ENCODE measurements around the gene KHDRBS2.

The KHDRBS2 gene

GRCh38 chr6:62202078-62202477 is 83.9 kb downstream of the KHDRBS2 start:
- TF ChIP-seq SP1 (IDR thresholded peaks at IDR 0.05), result no peak
- TF ChIP-seq CTBP1 (IDR thresholded peaks at IDR 0.05; ENCODE audit: borderline replicate concordance), result no peak
- no peak for TF ChIP-seq ARNT (IDR thresholded peaks at IDR 0.05)
- no peak for TF ChIP-seq NFRKB (IDR thresholded peaks at IDR 0.05)
- no peak for TF ChIP-seq LEF1 (IDR thresholded peaks at IDR 0.05; ENCODE audit: borderline replicate concordance)
- no peak for TF ChIP-seq HDGF (IDR thresholded peaks at IDR 0.05; ENCODE audit: borderline replicate concordance)
- no peak for TF ChIP-seq ELF4 (IDR thresholded peaks at IDR 0.05)
- TF ChIP-seq FOXA1 (IDR thresholded peaks at IDR 0.05), result no peak
- no peak for TF ChIP-seq SUZ12 (IDR thresholded peaks at IDR 0.05)
- ChIA-PET CTCF (no interaction called here), POLR2A (no interaction called here)
- no peak for DNase-seq (ENCODE audit: extremely low spot score)

GRCh38 chr6:62192593-62192992 is 93.4 kb downstream of the KHDRBS2 start:
- ChIA-PET POLR2A (no interaction called here), CTCF (no interaction called here)
- TF ChIP-seq NFRKB (IDR thresholded peaks at IDR 0.05), result no peak
- no peak for TF ChIP-seq ZNF384 (IDR thresholded peaks at IDR 0.05)
- TF ChIP-seq FOXK2 (IDR thresholded peaks at IDR 0.05), result no peak
- TF ChIP-seq TARDBP (IDR thresholded peaks at IDR 0.05), result no peak
- no peak for TF ChIP-seq BHLHE40 (IDR thresholded peaks at IDR 0.05; ENCODE audit: borderline replicate concordance)
- no peak for TF ChIP-seq CTBP1 (IDR thresholded peaks at IDR 0.05; ENCODE audit: borderline replicate concordance)
- no peak for TF ChIP-seq L3MBTL2 (conservative IDR thresholded peaks at IDR 0.05)
- no peak for TF ChIP-seq LEF1 (IDR thresholded peaks at IDR 0.05; ENCODE audit: borderline replicate concordance)
- TF ChIP-seq FOXA1 (IDR thresholded peaks at IDR 0.05), result no peak
- DNase-seq (ENCODE audit: extremely low spot score), result no peak

- ChIA-PET CTCF (no interaction called here), POLR2A (no interaction called here)
- TF ChIP-seq HDGF (IDR thresholded peaks at IDR 0.05; ENCODE audit: borderline replicate concordance) (no peak), ELF4 (IDR thresholded peaks at IDR 0.05) (no peak), BHLHE40 (IDR thresholded peaks at IDR 0.05; ENCODE audit: borderline replicate concordance) (no peak), ARNT (IDR thresholded peaks at IDR 0.05) (no peak), LEF1 (IDR thresholded peaks at IDR 0.05; ENCODE audit: borderline replicate concordance) (no peak), L3MBTL2 (conservative IDR thresholded peaks at IDR 0.05) (no peak), SUZ12 (IDR thresholded peaks at IDR 0.05) (no peak), TARDBP (IDR thresholded peaks at IDR 0.05) (no peak), ZNF384 (IDR thresholded peaks at IDR 0.05) (no peak), CTBP1 (IDR thresholded peaks at IDR 0.05; ENCODE audit: borderline replicate concordance) (no peak), FOXA1 (IDR thresholded peaks at IDR 0.05) (no peak), SP1 (IDR thresholded peaks at IDR 0.05) (no peak), NFRKB (IDR thresholded peaks at IDR 0.05) (no peak), PKNOX1 (IDR thresholded peaks at IDR 0.05) (no peak), FOXM1 (IDR thresholded peaks at IDR 0.05; ENCODE audit: borderline replicate concordance) (no peak), FOXK2 (IDR thresholded peaks at IDR 0.05) (no peak)
- no peak for DNase-seq (ENCODE audit: extremely low spot score)
Measured at GRCh38 chr6:62175195-62175594, 110.8 kb downstream of the KHDRBS2 start.

- DNase-seq (ENCODE audit: extremely low spot score), result no peak
- POLR2A ChIA-PET, result no interaction called here
- TF ChIP-seq FOXA1 (IDR thresholded peaks at IDR 0.05) (no peak), L3MBTL2 (conservative IDR thresholded peaks at IDR 0.05) (no peak)
- CTCF ChIA-PET, result no interaction called here
Measured at GRCh38 chr6:62174548-62174947, 111.5 kb downstream of the KHDRBS2 start.

GRCh38 chr6:62167736-62168135 is 118.3 kb downstream of the KHDRBS2 start:
- TF ChIP-seq TARDBP (IDR thresholded peaks at IDR 0.05) (no peak), FOXM1 (IDR thresholded peaks at IDR 0.05; ENCODE audit: borderline replicate concordance) (no peak), CTBP1 (IDR thresholded peaks at IDR 0.05; ENCODE audit: borderline replicate concordance) (no peak), ARNT (IDR thresholded peaks at IDR 0.05) (no peak), FOXK2 (IDR thresholded peaks at IDR 0.05) (no peak)
- DNase-seq (ENCODE audit: extremely low spot score), result no peak
- CTCF ChIA-PET, result no interaction called here

GRCh38 chr6:62162858-62163257 is 123.2 kb downstream of the KHDRBS2 start:
- DNase-seq (ENCODE audit: extremely low spot score), result no peak
- ChIA-PET CTCF (no interaction called here), POLR2A (no interaction called here)
- TF ChIP-seq HDGF (IDR thresholded peaks at IDR 0.05; ENCODE audit: borderline replicate concordance) (no peak), SP1 (IDR thresholded peaks at IDR 0.05) (no peak), L3MBTL2 (conservative IDR thresholded peaks at IDR 0.05) (no peak), FOXK2 (IDR thresholded peaks at IDR 0.05) (no peak), ELF4 (IDR thresholded peaks at IDR 0.05) (no peak), ARNT (IDR thresholded peaks at IDR 0.05) (no peak), CTBP1 (IDR thresholded peaks at IDR 0.05; ENCODE audit: borderline replicate concordance) (no peak), TARDBP (IDR thresholded peaks at IDR 0.05) (no peak), SUZ12 (IDR thresholded peaks at IDR 0.05) (no peak), PKNOX1 (IDR thresholded peaks at IDR 0.05) (no peak), ZNF384 (IDR thresholded peaks at IDR 0.05) (no peak), BHLHE40 (IDR thresholded peaks at IDR 0.05; ENCODE audit: borderline replicate concordance) (no peak), FOXM1 (IDR thresholded peaks at IDR 0.05; ENCODE audit: borderline replicate concordance) (no peak), NFRKB (IDR thresholded peaks at IDR 0.05) (no peak)

More at GRCh38 chr6:62167736-62168135, 118.3 kb downstream of the KHDRBS2 start:
- POLR2A ChIA-PET, result no interaction called here

- CTCF ChIA-PET, result no interaction called here
- DNase-seq (ENCODE audit: extremely low spot score), result no peak
- TF ChIP-seq FOXA1 (IDR thresholded peaks at IDR 0.05), result no peak
- TF ChIP-seq ELF4 (IDR thresholded peaks at IDR 0.05), result no peak
- no peak for TF ChIP-seq ARNT (IDR thresholded peaks at IDR 0.05)
- TF ChIP-seq ZNF384 (IDR thresholded peaks at IDR 0.05), result no peak
- TF ChIP-seq HDGF (IDR thresholded peaks at IDR 0.05; ENCODE audit: borderline replicate concordance), result no peak
- TF ChIP-seq L3MBTL2 (conservative IDR thresholded peaks at IDR 0.05), result no peak
- no peak for TF ChIP-seq LEF1 (IDR thresholded peaks at IDR 0.05; ENCODE audit: borderline replicate concordance)
- POLR2A ChIA-PET, result no interaction called here
Measured at GRCh38 chr6:62152796-62153195, 133.2 kb downstream of the KHDRBS2 start.
